GM23338 (cell line): ENCODE measurements around the gene CYRIA.

ENCODE experiments used
- CREB1 ChIP-seq: fragments of 250-450 bp; sonication (Bioruptor Pico); IDR thresholded peaks from 2 replicates; pipeline ENCODE4 v1.5.0; 2020; ENCODE audit warnings: low read depth, mild to moderate bottlenecking, moderate library complexity
- CTCF ChIP-seq, 2 experiments: fragments of 200-600 bp in 1 of 2; sonication (generic) in 1 of 2; conservative IDR thresholded peaks; 2 replicates each; pipeline versions ENCODE4 v1.5.1 to v1.6.1; 2016 to 2017; ENCODE audit warnings: antibody characterized with exemption in 2 of 2, low read depth in 2 of 2, mild to moderate bottlenecking in 2 of 2, moderate library complexity in 1 of 2
- EZH2 ChIP-seq: fragments of 200-600 bp; sonication (generic); IDR thresholded peaks from one replicate; pipeline ENCODE4 v1.8.0; 2017; ENCODE audit warnings: antibody characterized with exemption, mild to moderate bottlenecking, low read depth; ENCODE audit not compliant: unreplicated experiment
- POLR2AphosphoS5 ChIP-seq: IDR thresholded peaks from 2 replicates; pipeline ENCODE4 v1.6.1; 2016; ENCODE audit warnings: antibody characterized with exemption, low read depth

- TF ChIP-seq CTCF (conservative IDR thresholded peaks at IDR 0.05; ENCODE audit: low read depth in 2 of 2) (no peak), POLR2AphosphoS5 (no peak), CREB1 (no peak), EZH2 (no peak)
Measured at GRCh38 chr2:16620590-16620989, 45.0 kb downstream of the CYRIA start.
